HG03095 (cell line): ENCODE data around the gene IL11RA.
A peak's percentile ranks its signal among the peaks of the same experiment; 100 is the strongest.
"Not testable (repeated sequence)": the region's sequence is repeated elsewhere in the genome, so short reads cannot be mapped to it uniquely, and the experiment has no call there.

Experiments used
- ATAC-seq: cut with Tn5 transposase; IDR thresholded peaks from one replicate; pipeline ENCODE4 v1.9.1; 2021; ENCODE audit warnings: moderate library complexity; ENCODE audit not compliant: unreplicated experiment

The IL11RA gene

GRCh38 chr9:34628656-34629490 is 23.1 kb upstream of the IL11RA start, which contains the start of gene ARID3C:
ARID3C (minus strand) TSS chr9:34629066; CDS start chr9:34628014, 1,052 bp downstream.
- no peak for ATAC-seq

DNA sequence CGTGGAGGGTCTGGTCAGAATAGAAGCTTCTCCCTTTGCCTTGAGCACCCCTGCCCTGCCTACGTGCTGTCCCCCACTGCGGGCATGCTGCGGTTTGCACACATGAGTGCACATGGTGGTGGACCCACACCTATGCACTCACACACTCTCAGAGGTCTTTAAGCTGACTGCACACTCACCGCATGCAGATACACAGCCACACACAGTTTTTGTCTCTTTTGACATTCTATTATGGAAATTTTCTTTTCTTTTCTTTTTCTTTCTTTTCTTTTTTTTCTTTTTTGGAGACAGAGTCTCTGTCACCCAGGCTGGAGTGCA is 22.5 kb upstream of the IL11RA start:
- ATAC-seq = no peak

GRCh38 chr9:34630402-34631154 is 21.4 kb upstream of the IL11RA start:
- ATAC-seq = no peak

DNA sequence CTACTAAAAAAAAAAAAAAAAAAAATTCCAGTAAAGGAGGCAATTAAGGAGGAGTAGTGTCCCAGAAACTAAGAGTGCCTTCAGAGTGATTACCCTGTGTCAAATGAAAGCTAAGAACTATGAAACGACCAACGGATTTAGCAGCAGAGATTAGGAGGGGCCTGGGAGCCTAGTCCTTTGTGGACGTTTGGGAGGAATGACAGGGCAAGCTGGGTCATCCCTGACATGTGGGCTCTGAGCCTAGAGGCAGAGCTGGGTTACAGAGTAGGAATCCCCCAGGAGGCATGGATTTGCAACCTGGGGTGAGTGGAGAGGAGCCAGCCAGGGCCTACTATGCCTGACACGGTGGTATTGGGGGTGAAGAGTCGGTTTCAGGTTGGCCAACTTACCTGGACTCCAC is 18.8 kb upstream of the IL11RA start:
- no peak for ATAC-seq

- ATAC-seq = no peak
Observed at GRCh38 chr9:34633851-34634550, 18.0 kb upstream of the IL11RA start.

GRCh38 chr9:34634551-34635248 is 17.3 kb upstream of the IL11RA start:
- ATAC-seq = no peak

GRCh38 chr9:34635556-34635955 is 16.4 kb upstream of the IL11RA start:
- ATAC-seq = no peak

GRCh38 chr9:34636791-34637355 is 15.1 kb upstream of the IL11RA start:
- peak; percentile 9 for ATAC-seq

DNA sequence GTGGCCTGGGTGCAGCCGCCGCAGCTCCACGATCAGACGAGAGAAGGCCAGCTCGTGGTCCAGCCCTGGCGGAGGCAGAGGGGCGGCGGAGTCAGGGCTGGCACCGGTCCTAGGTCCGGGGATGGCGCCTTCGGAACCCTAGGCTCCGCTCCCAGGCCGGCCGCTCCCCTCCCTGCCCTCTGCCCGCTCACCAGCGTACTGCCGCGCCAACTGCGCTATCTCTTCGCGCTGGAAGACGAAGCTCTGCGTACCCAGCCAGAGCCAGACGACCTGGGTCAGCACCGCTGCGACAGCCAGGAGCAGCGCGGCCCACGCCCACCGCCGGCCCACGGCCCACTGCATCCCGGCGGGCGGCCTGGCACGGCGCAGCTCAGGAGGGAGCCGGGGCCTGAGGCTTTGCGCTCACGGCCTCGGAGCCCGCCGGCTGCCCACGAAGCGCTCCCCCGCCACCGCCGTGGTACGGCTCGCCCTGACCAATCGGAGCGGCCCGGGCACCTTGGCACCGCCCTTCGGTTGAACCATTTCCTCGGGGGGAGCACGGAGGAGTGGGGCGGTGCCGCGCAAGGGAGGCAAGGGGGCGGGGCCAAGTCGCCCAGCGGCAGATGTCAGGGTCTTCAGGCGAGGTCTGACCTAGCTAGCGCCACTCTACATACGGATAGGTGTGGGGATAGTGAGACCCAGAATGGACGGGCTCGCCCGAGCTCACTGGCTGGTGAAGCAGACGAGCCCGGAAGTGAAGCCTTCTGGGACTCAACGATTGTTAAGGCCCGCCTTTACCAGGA is 14.4 kb upstream of the IL11RA start, which contains the start of gene SIGMAR1:
TSS of gene SIGMAR1 (minus strand) at position 432 of the 782 bp plus-strand sequence. CDS start at position 342, 90 bp downstream.
- ATAC-seq = peak; percentile 87

- no peak for ATAC-seq
Observed at GRCh38 chr9:34638138-34638445, 13.9 kb upstream of the IL11RA start.

- ATAC-seq = not testable (repeated sequence)
Observed at GRCh38 chr9:34639322-34639721, 12.7 kb upstream of the IL11RA start.

DNA sequence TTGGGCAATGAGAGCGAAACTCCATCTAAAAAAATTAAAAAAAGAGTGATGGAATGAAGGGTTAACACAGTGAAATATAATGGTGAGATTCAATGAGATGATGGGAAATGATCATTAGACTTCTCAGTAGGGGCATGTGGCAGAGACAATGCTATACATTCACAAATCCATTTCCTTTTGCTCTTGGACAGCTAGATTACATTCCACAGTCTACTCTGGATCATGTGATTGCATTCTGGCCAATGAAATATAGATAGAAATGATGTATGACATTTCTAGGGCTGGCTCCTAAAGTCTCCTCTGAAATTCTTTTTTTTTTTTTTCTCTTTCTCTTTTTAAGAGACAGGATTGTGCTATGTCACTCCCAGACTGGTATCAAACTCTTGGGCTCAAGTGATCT is 9.3 kb upstream of the IL11RA start:
- no peak for ATAC-seq

GRCh38 chr9:34644766-34645314 is 7.1 kb upstream of the IL11RA start:
- ATAC-seq = no peak

DNA sequence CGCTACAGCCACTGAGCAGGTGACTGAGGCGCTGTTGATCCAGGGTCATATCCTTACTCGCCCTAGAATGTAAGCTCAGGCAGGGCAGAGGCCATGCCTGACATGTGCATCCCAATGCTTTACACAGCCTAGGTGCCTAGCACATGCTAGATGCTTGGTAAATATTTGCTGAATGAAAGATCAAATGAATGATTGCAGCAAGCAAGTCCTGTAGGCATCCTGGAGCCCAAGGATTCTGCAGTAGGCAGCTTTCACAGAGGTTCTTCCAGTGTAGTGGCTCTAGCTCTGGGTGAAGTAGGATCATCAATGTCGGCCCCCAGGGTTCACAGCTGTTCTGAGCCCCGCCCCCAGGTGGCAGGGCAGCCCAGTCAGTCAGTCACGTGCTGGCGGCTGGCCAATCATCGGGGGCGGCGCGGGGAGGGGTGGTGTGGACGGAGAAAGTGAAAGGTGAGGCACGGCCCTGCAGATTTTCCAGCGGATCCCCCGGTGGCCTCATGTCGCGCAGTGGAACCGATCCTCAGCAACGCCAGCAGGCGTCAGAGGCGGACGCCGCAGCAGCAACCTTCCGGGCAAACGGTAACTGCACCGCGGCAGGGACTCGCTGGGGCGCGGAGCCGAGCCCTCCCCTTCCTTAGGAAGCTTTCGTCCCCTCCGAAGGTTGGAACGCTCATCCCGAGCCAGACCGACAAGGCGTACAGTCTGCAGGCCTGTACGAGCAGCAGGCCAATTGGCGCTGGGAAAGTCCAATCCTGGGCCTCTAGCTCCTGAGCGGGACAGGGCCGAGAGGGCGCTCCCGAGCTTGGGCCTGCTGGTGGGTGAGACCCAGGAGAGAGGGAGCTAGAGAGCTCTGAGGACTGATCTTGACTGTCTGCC is 5.5 kb upstream of the IL11RA start, which contains the start of gene GALT:
TSS of gene GALT (plus strand) at position 465 of the 873 bp plus-strand sequence. CDS start at position 495, 30 bp downstream.
- ATAC-seq = peak; percentile 85

GRCh38 chr9:34647084-34647403 is 4.9 kb upstream of the IL11RA start:
- peak; percentile 24 for ATAC-seq

DNA sequence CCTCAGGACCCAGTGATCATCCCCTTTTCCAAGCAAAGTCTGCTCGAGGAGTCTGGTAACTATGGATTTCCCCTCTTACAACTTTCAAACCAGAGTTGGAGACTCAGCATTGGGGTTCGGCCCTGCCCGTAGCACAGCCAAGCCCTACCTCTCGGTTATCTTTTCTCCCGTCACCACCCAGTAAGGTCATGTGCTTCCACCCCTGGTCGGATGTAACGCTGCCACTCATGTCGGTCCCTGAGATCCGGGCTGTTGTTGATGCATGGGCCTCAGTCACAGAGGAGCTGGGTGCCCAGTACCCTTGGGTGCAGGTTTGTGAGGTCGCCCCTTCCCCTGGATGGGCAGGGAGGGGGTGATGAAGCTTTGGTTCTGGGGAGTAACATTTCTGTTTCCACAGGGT is 4.3 kb upstream of the IL11RA start:
- ATAC-seq = no peak

GRCh38 chr9:34648673-34649072 is 3.3 kb upstream of the IL11RA start:
- ATAC-seq = no peak

DNA sequence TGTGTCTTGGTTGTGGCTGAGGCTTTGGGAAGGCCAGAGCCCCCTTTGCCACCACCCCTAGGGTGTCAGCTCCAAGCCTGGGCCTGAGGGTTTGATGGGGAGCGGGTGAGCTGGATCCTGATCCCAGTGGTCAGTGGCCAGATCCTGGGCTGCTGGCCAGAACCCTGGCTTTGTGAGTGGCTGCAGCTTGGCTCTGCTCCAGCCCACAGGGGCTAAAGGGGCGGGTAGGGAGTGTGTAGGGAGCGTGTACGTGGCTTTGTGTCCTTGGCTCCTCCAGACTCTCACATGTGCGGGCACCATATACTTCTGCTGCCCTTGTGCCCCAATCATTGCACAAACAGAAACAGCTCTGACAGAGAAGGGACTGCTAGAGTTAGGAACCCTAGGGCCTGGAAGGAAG is 1.2 kb upstream of the IL11RA start:
- ATAC-seq = no peak

GRCh38 chr9:34651321-34651720 is 664 bp upstream of the IL11RA start:
- ATAC-seq = no peak
